AG10803 (cell line): ENCODE data around the gene RASA3.

Source experiments
- DNase-seq: peaks from one replicate; pipeline ENCODE4 v3.0.0; 2010; ENCODE audit warnings: low read depth
- H3K4me3 ChIP-seq: 2 replicates; pipeline ENCODE4 v1.5.1; 2011; ENCODE audit warnings: mild to moderate bottlenecking, low read length, control low read depth
- CTCF ChIP-seq: conservative IDR thresholded peaks from 2 replicates; pipeline ENCODE4 v1.5.1; 2011; ENCODE audit warnings: mild to moderate bottlenecking, low read length, control low read depth, inconsistent platforms

The RASA3 gene

GRCh38 chr13:114065141-114065925 is 67.1 kb downstream of the RASA3 start:
- peak overlapping the region; percentile 61 for H3K4me3 ChIP-seq
- TF ChIP-seq CTCF: no peak
- peak; percentile 98 for DNase-seq

DNA sequence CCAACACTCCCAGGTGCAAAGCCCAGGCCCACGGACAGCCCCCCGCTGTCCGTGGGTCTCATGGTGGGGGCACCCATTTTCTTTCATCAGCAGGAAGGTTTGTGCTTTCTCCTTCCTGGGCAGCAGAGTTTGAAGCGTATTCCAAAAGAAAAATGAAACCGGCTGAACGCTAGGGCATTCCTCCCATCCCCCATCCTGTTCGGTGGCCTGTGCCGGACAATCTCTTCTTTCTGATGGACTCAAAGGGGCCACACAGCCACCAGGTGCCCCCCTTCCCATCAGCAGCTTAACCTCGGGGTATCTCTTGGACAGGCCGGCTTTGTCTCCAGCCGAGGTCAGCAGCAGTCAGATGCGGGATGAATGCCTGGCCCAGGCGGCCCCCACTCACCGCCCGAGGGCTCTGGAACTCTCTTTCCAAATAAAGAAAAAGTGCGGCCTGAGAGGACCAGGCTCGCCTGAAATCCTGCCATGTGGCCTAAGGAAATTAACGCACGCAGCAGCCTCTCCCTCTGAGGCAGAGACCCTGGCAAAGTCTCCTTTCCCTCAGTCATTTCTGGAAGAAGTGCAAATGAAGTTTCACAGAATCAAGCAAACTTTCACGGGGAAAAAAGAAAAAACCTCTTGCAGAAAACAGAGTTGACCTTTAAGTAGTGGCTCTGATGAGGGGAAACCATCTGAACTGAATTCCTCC is 67.8 kb downstream of the RASA3 start:
- peak; percentile 31 for DNase-seq
- H3K4me3 ChIP-seq: peak overlapping the region; percentile 61
- no peak for TF ChIP-seq CTCF

DNA sequence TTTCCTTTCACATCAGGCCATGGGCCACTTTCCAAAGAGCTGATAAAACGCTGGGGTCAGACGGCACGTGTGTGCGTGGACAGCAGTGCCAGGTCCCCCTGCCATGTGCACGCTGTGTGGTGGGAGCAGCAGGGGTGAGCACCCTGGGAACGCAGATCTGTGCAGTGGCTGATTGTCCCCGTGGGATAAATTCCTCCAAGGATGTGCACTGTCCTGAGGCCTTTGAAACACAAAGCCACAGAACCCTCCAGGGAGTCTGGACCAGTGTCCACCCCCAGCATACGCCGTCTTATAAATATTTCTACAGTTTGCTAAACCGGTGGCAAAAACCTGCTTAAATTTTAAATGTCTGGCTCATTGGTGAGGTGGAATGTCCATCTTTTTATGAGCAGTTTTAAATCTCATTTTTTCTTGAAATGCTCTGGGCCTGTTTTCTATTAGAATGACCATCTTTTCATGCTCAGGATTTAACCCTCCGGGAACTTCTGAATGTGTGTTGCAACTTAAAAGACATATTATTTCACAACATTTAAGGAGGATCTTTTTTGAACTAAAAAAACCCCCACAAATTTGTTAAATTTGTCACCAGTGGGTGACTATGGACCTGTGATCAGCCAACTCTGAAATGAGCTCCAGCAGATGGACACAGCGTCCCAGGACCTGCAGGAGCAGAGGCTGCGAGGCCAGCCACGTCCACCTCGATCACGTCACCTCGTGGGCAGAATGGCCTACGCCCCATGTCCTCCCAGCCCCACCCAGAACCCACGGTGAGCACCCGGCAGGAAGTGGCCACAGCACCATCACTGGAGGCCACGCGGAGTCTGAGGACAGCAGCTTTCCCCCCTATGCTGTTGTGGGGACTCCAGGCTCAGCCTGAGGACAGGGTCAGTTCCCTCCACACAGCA is 68.6 kb downstream of the RASA3 start:
- peak; percentile 87 for DNase-seq
- no peak for TF ChIP-seq CTCF
- H3K4me3 ChIP-seq: peak overlapping the region; percentile 61

GRCh38 chr13:114062754-114063153 is 69.7 kb downstream of the RASA3 start:
- H3K4me3 ChIP-seq: no peak overlapping the region
- peak; percentile 37 for DNase-seq
- no peak for TF ChIP-seq CTCF

DNA sequence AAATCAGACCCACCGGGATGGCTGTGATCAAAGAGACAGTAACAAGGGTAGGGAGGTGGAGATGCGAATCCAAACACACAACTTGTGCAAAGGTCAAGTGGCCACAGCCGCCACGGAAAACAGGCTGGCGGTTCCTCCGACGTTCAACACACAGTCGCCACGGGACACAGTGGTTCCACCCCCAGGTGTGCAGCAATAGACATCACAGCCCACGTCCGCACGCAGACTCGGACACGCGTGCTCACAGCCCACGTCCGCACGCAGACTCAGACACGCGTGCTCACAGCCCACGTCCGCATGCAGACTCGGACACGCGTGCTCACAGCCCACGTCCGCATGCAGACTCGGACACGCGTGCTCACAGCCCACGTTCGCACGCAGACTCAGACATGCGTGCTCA is 70.1 kb downstream of the RASA3 start:
- TF ChIP-seq CTCF: no peak
- no peak overlapping the region for H3K4me3 ChIP-seq
- DNase-seq: no peak

DNA sequence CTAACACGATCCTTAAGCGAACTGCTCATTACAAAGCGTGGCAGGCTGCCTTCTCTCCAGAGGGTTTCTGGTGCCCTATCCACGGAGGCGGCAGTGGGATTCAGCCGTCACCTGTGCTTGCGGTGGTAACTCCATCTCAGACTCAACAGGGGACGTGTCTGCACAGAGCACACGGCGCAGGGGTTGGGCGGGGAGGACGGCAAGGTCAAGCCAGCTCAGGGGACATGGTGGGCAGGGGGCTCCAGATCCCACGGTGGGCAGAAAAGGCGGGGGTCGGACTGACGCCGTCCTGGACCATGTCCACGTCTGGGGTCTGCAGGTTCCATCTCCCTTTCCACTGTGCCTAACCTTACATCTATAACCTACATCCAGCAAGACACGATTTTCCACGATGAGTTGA is 70.7 kb downstream of the RASA3 start:
- DNase-seq: no peak
- no peak overlapping the region for H3K4me3 ChIP-seq

More for the DNA sequence above, 70.7 kb downstream of the RASA3 start:
- TF ChIP-seq CTCF: no peak
